Gastrocnemius medialis (tissue), 4 donors: ENCODE measurements around the gene CES2. TPM values are rescaled to one million over a fixed set of nuclear protein-coding genes. Genes with fewer than 3 reads are reported as not detected.
A peak's percentile ranks its signal among the peaks of the same experiment; 100 is the strongest.
"Not testable (repeated sequence)": the region's sequence is repeated elsewhere in the genome, so short reads cannot be mapped to it uniquely, and the experiment has no call there.

Source experiments
- ATAC-seq, 2 donors: fragments of 150-250 bp; one replicate each; pipeline ENCODE4 v1.9.1; 2016
- DNase-seq, 2 donors: peaks; one replicate each; pipeline ENCODE4 v3.0.0-alpha.2; 2019
- H3K27ac ChIP-seq, 4 donors: fragments of 200-600 bp; sonication (generic); 1 replicate in 1 of 4; 2 replicates in 3 of 4; pipeline ENCODE4 v1.5.1; 2016 to 2018; ENCODE audit warnings: mild to moderate bottlenecking in 2 of 4, moderate library complexity in 1 of 4
- H3K27me3 ChIP-seq, 3 donors: fragments of 200-600 bp; sonication (generic) in 2 of 3; 1 replicate in 1 of 3; 2 replicates in 2 of 3; pipeline versions ENCODE4 v1.5.1 to v1.6.0; 2016 to 2019; ENCODE audit warnings: mild to moderate bottlenecking in 1 of 3, moderate library complexity in 1 of 3
- H3K36me3 ChIP-seq, 2 donors: fragments of 200-600 bp; sonication (generic) in 1 of 2; one replicate each; pipeline ENCODE4 v1.5.1; 2017 to 2018
- H3K4me1 ChIP-seq, 2 donors: fragments of 200-600 bp; sonication (generic) in 1 of 2; one replicate each; pipeline ENCODE4 v1.5.1; 2016 to 2017; ENCODE audit warnings: mild to moderate bottlenecking in 2 of 2
- H3K4me3 ChIP-seq, 4 donors: fragments of 200-600 bp; sonication (generic) in 3 of 4; 1 replicate in 1 of 4; 2 replicates in 3 of 4; pipeline ENCODE4 v1.5.1; 2016 to 2019; ENCODE audit warnings: mild to moderate bottlenecking in 2 of 4
- H3K9me3 ChIP-seq, 3 donors: fragments of 200-600 bp; sonication (generic) in 2 of 3; 1 replicate in 1 of 3; 2 replicates in 2 of 3; pipeline ENCODE4 v1.5.1; 2016 to 2019
- POLR2A ChIP-seq, 2 donors: fragments of 450-650 bp; IDR thresholded peaks; one replicate each; pipeline ENCODE4 v1.6.1; 2017; ENCODE audit warnings: antibody characterized with exemption in 2 of 2, mild to moderate bottlenecking in 2 of 2, moderate library complexity in 2 of 2
- in situ Hi-C, 4 donors: fragments of 200-750 bp; cut with MboI; loops; one replicate each; pipeline versions ENCODE4 v1.15.0 to v1.8.0; 2017; ENCODE audit warnings: low sequenced_read_pairs in 4 of 4
- intact Hi-C: fragments of 100-400 bp; cut with DNase I; formaldehyde crosslinking; loops from one replicate; pipeline ENCODE4 v1.15.1; 2023; ENCODE audit warnings: low total_unique reads
- total RNA-seq, 4 donors: library from RNA; depleted of rRNA; stranded (reverse); fragments of >200 nt; gene quantifications; one replicate each; pipeline versions ENCODE4 v1.1.0 to v1.2.3, GENCODE V29; 2016
- TF ChIP-seq, protein P1 (sequence below), 5 experiments: fragments of 450-650 bp in 3 of 5; fragments of 200-600 bp in 2 of 5; sonication (generic) in 2 of 5; IDR thresholded peaks in 4 of 5; conservative IDR thresholded peaks in 1 of 5; 1 replicate in 4 of 5; 2 replicates in 1 of 5; pipeline ENCODE4 v1.5.1; 2016 to 2019; ENCODE audit warnings: antibody characterized with exemption in 5 of 5, mild to moderate bottlenecking in 3 of 5, moderate library complexity in 3 of 5

The CES2 gene
- total RNA-seq, 4 donors from 2014 or later = 25.6 to 48.2 (median 37.7) TPM

DNA sequence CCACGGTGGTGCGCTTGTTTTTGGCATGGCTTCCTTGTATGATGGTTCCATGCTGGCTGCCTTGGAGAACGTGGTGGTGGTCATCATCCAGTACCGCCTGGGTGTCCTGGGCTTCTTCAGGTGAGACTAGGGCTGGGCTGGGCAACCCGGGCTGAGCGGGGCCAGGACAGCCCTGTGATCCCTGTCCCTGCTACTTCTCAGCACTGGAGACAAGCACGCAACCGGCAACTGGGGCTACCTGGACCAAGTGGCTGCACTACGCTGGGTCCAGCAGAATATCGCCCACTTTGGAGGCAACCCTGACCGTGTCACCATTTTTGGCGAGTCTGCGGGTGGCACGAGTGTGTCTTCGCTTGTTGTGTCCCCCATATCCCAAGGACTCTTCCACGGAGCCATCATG, 4.9 kb downstream of the CES2 start:
- peaks cover 22 to 24% of the 10 kb centered on the region in 2 donors for H3K4me1 ChIP-seq
- TF ChIP-seq, protein P1, sequence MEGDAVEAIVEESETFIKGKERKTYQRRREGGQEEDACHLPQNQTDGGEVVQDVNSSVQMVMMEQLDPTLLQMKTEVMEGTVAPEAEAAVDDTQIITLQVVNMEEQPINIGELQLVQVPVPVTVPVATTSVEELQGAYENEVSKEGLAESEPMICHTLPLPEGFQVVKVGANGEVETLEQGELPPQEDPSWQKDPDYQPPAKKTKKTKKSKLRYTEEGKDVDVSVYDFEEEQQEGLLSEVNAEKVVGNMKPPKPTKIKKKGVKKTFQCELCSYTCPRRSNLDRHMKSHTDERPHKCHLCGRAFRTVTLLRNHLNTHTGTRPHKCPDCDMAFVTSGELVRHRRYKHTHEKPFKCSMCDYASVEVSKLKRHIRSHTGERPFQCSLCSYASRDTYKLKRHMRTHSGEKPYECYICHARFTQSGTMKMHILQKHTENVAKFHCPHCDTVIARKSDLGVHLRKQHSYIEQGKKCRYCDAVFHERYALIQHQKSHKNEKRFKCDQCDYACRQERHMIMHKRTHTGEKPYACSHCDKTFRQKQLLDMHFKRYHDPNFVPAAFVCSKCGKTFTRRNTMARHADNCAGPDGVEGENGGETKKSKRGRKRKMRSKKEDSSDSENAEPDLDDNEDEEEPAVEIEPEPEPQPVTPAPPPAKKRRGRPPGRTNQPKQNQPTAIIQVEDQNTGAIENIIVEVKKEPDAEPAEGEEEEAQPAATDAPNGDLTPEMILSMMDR (IDR thresholded peaks at IDR 0.05 in 4 of 5, conservative IDR thresholded peaks at IDR 0.05 in 1 of 5) = no peak
- H3K4me3 ChIP-seq = no peak overlapping the region
- peak overlapping the region in 1 of 4 donors; percentile 38 for H3K27ac ChIP-seq
- in situ Hi-C loops (no loop called here), intact Hi-C loops (no loop called here)
- H3K27me3 ChIP-seq = no peaks in the 10 kb centered on the region
- H3K9me3 ChIP-seq = no peaks in the 10 kb centered on the region
- peaks cover 0 to 71% of the 10 kb centered on the region in 2 donors for H3K36me3 ChIP-seq
- ATAC-seq (no peak), DNase-seq (no peak)

DNA sequence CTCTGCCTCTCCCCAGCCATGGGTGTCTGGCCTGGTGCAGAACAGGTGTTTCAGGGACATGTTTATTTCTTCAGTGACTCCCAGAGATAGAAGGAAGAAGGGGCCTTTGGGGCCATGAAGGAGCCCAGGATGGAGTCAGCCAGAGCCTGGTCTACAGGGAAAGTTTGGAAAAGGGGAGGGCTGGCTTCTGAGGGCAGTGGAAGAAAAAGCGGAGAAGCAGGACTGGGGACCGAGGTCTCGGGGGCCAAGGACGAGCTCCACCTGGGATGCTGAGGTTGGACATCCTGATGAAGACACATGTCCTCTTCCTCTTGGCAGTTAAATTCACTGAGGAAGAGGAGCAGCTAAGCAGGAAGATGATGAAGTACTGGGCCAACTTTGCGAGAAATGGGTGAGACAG, 7.7 kb downstream of the CES2 start:
- DNase-seq = no peak
- Histone ChIP-seq H3K9me3 (no peaks in the 10 kb centered on the region), H3K4me3 (no peak overlapping the region), H3K27me3 (no peaks in the 10 kb centered on the region), H3K36me3 (peaks cover 0 to 60% of the 10 kb centered on the region in 2 donors), H3K4me1 (peaks cover 0 to 10% of the 10 kb centered on the region in 2 donors), H3K27ac (no peak overlapping the region)
- in situ Hi-C loops = no loop called here
- no peak for TF ChIP-seq POLR2A (IDR thresholded peaks at IDR 0.05)
- TF ChIP-seq, protein P1 (IDR thresholded peaks at IDR 0.05 in 4 of 5, conservative IDR thresholded peaks at IDR 0.05 in 1 of 5) = no peak
- intact Hi-C loops = no loop called here
- ATAC-seq = no peak

DNA sequence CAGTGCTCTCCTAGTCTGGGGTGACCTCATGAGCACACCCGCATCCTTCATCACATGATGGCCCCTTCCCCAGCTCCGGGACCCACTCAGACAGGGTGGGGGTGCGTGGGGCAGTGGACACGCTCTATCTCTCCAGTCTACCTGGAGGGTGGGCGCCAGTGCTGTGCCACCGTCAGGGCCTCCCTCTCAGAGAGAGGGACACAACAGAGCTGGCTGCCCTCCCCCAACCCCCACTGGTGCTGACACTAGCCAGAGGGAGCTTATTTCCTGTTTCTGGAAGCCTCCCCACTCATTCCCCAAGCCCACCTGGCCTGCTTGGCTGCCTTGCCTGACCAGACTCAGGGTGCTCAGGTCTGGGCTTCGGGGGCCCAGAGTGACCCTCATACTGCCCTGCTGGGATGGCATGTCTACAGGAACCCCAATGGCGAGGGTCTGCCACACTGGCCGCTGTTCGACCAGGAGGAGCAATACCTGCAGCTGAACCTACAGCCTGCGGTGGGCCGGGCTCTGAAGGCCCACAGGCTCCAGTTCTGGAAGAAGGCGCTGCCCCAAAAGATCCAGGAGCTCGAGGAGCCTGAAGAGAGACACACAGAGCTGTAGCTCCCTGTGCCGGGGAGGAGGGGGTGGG, 8.2 kb downstream of the CES2 start:
- Histone ChIP-seq H3K27ac (no peak overlapping the region), H3K27me3 (no peaks in the 10 kb centered on the region), H3K4me3 (no peak overlapping the region), H3K36me3 (peaks cover 0 to 55% of the 10 kb centered on the region in 2 donors), H3K9me3 (no peaks in the 10 kb centered on the region), H3K4me1 (peaks cover 0 to 10% of the 10 kb centered on the region in 2 donors)
- intact Hi-C loops (no loop called here), in situ Hi-C loops (no loop called here)
- DNase-seq (no peak), ATAC-seq (no peak)
- TF ChIP-seq POLR2A (IDR thresholded peaks at IDR 0.05) = no peak
- TF ChIP-seq, protein P1 (IDR thresholded peaks at IDR 0.05 in 4 of 5, conservative IDR thresholded peaks at IDR 0.05 in 1 of 5) = no peak

DNA sequence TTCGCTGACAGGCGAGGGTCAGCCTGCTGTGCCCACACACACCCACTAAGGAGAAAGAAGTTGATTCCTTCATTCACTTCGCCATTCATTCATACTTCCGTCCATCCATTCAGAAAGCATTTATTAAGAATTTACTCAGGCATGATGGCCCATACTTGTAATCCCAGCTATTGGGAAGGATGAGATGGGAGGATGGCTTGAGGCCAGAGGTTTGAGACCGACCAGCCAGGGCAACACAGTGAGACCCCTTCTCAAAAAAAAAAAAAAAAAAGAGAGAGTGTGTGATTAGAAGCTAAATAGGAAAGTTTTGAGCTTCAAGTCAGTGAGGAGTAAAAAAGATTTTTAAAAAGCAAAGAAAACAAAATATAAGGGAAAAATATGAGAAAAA, 8.7 kb downstream of the CES2 start:
- DNase-seq = no peak
- Histone ChIP-seq H3K27me3 (no peaks in the 10 kb centered on the region), H3K27ac (no peak overlapping the region), H3K4me1 (peaks cover 4 to 12% of the 10 kb centered on the region in 2 donors), H3K9me3 (no peaks in the 10 kb centered on the region), H3K36me3 (peaks cover 0 to 50% of the 10 kb centered on the region in 2 donors), H3K4me3 (no peak overlapping the region)
- in situ Hi-C loops (no loop called here), intact Hi-C loops (no loop called here)
- ATAC-seq = no peak
- TF ChIP-seq POLR2A (IDR thresholded peaks at IDR 0.05) = no peak
- TF ChIP-seq, protein P1 (IDR thresholded peaks at IDR 0.05 in 4 of 5, conservative IDR thresholded peaks at IDR 0.05 in 1 of 5) = no peak

DNA sequence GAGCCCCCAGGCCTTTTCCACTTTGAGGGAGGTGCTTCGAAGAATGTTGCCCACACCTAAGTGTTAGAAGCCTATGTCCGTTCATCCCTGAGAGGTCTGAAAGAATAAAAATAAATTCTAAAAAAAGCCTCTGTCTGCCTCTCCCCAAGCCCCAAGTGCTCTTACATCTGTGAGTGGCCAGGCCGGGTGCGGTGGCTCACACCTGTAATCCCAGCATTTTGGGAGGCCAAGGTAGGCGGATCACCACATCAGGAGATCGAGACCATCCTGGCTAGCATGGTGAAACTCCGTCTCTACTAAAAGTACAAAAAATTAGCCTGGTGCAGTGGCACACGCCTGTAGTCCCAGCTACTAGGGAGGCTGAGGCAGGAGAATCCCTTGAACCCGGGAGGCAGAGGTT, 9.7 kb downstream of the CES2 start:
- intact Hi-C loops = not testable (repeated sequence)

More for the DNA sequence above, 9.7 kb downstream of the CES2 start:
- Histone ChIP-seq H3K4me1 (peaks cover 10 to 14% of the 10 kb centered on the region in 2 donors), H3K27ac (peak overlapping the region in 3 of 4 donors; percentile 6 to 22 (median 18)), H3K36me3 (peaks cover 0 to 41% of the 10 kb centered on the region in 2 donors)
- in situ Hi-C loops, H3K27me3 ChIP-seq, H3K4me3 ChIP-seq, H3K9me3 ChIP-seq, DNase-seq, ATAC-seq: not testable (repeated sequence)
